PC-9 (cell line): ENCODE results near the gene NAXD.

Experiments
- EZH2 ChIP-seq: fragments of 200-600 bp; sonication (generic); IDR thresholded peaks from 2 replicates; pipeline ENCODE4 v1.8.0; 2017; ENCODE audit warnings: antibody characterized with exemption, low read depth
- TF ChIP-seq, protein P1 (sequence below): fragments of 200-600 bp; sonication (generic); conservative IDR thresholded peaks from 2 replicates; pipeline ENCODE4 v1.6.1; 2017; ENCODE audit warnings: mixed run types, antibody characterized with exemption, mild to moderate bottlenecking, moderate library complexity

DNA sequence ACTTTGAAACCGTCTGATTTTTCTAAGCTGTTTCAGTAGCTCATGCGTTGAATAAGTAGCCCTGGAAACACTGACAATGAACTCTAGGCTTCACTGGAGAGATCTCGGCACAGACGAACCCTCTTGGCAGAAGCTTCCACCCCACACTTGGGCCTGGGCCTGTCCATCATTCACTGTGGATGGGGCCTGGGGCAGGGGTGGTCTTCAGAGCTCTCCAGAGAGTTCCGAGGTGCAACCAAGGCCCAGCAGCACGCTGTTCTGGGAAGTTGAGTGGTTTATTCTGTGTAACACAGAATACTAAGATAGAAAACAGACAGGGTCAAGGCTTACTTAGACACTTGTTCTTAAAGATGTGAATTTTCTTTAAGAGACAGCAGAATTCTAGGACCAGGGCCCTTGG is 21.9 kb downstream of the NAXD start:
- TF ChIP-seq, protein P1, sequence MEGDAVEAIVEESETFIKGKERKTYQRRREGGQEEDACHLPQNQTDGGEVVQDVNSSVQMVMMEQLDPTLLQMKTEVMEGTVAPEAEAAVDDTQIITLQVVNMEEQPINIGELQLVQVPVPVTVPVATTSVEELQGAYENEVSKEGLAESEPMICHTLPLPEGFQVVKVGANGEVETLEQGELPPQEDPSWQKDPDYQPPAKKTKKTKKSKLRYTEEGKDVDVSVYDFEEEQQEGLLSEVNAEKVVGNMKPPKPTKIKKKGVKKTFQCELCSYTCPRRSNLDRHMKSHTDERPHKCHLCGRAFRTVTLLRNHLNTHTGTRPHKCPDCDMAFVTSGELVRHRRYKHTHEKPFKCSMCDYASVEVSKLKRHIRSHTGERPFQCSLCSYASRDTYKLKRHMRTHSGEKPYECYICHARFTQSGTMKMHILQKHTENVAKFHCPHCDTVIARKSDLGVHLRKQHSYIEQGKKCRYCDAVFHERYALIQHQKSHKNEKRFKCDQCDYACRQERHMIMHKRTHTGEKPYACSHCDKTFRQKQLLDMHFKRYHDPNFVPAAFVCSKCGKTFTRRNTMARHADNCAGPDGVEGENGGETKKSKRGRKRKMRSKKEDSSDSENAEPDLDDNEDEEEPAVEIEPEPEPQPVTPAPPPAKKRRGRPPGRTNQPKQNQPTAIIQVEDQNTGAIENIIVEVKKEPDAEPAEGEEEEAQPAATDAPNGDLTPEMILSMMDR: no peak
- TF ChIP-seq EZH2: no peak
